HepG2 (cell line): ENCODE results near the gene CAMTA1.

Experiments used
- GATA4 ChIP-seq: sonication (generic); IDR thresholded peaks from 2 replicates; pipeline ENCODE4 v1.6.1; 2016; ENCODE audit warnings: antibody characterized with exemption, low read depth, borderline replicate concordance
- NFIB ChIP-seq: sonication (generic); formaldehyde crosslinking; IDR thresholded peaks from 2 replicates; pipeline ENCODE4 v1.9.0; 2021; ENCODE audit warnings: missing genetic modification reagents, mild to moderate bottlenecking, borderline replicate concordance
- NKX3-1 ChIP-seq: sonication (generic); formaldehyde crosslinking; IDR thresholded peaks from 2 replicates; pipeline ENCODE4 v1.5.0; 2020; ENCODE audit warnings: missing genetic modification reagents
- SALL2 ChIP-seq: sonication (generic); formaldehyde crosslinking; IDR thresholded peaks from 2 replicates; pipeline ENCODE4 v1.8.1; 2023; ENCODE audit warnings: mild to moderate bottlenecking, missing genetic modification reagents, inconsistent platforms
- SP2 ChIP-seq: sonication (generic); formaldehyde crosslinking; IDR thresholded peaks from 2 replicates; pipeline ENCODE4 v1.5.1; 2020; ENCODE audit warnings: mild to moderate bottlenecking, missing genetic modification reagents
- TCF7L2 ChIP-seq: IDR thresholded peaks from 2 replicates; pipeline ENCODE4 v1.6.1; 2011; ENCODE audit warnings: mild to moderate bottlenecking, low read depth, low read length, moderate library complexity
- ZBTB8A ChIP-seq: sonication (generic); formaldehyde crosslinking; IDR thresholded peaks from 2 replicates; pipeline ENCODE4 v1.4.0; 2020; ENCODE audit warnings: mild to moderate bottlenecking, low read depth, missing genetic modification reagents, borderline replicate concordance
- ZNF10 ChIP-seq: sonication (generic); formaldehyde crosslinking; IDR thresholded peaks from 2 replicates; pipeline ENCODE4 v1.4.0; 2020; ENCODE audit warnings: mild to moderate bottlenecking, low read depth, missing genetic modification reagents, borderline replicate concordance
- ZNF652 ChIP-seq: IDR thresholded peaks from 2 replicates; pipeline ENCODE4 v1.6.1; 2016; ENCODE audit warnings: low read depth, borderline replicate concordance
- TF ChIP-seq, protein P1 (sequence below): sonication (generic); formaldehyde crosslinking; IDR thresholded peaks from 2 replicates; pipeline ENCODE4 v1.4.0; 2020; ENCODE audit warnings: mild to moderate bottlenecking, missing genetic modification reagents
- TF ChIP-seq, protein P2 (sequence below): sonication (generic); formaldehyde crosslinking; IDR thresholded peaks from 2 replicates; pipeline ENCODE4 v1.4.0; 2020; ENCODE audit warnings: mild to moderate bottlenecking, missing genetic modification reagents

DNA sequence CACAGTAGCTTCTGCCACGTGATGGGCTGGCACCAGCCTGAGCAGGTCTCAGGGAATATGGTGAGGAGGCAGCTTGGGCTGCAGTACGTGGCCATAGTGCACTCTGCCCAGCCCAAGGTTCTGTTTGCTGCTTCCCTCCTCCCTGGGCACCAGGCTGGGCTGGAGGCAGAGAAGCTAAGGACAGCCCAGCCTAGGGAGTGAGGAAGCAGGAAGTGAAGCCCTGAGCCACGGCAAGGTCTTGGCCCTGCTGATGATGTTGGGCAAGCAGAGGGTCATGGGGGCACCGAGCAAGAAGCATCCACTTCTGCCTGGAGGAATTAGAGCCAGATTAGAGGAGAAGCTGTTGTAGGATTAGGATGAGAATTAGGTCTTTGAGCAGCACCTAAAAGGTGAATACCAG, 659.1 kb downstream of the CAMTA1 start:
- TF ChIP-seq, protein P1, sequence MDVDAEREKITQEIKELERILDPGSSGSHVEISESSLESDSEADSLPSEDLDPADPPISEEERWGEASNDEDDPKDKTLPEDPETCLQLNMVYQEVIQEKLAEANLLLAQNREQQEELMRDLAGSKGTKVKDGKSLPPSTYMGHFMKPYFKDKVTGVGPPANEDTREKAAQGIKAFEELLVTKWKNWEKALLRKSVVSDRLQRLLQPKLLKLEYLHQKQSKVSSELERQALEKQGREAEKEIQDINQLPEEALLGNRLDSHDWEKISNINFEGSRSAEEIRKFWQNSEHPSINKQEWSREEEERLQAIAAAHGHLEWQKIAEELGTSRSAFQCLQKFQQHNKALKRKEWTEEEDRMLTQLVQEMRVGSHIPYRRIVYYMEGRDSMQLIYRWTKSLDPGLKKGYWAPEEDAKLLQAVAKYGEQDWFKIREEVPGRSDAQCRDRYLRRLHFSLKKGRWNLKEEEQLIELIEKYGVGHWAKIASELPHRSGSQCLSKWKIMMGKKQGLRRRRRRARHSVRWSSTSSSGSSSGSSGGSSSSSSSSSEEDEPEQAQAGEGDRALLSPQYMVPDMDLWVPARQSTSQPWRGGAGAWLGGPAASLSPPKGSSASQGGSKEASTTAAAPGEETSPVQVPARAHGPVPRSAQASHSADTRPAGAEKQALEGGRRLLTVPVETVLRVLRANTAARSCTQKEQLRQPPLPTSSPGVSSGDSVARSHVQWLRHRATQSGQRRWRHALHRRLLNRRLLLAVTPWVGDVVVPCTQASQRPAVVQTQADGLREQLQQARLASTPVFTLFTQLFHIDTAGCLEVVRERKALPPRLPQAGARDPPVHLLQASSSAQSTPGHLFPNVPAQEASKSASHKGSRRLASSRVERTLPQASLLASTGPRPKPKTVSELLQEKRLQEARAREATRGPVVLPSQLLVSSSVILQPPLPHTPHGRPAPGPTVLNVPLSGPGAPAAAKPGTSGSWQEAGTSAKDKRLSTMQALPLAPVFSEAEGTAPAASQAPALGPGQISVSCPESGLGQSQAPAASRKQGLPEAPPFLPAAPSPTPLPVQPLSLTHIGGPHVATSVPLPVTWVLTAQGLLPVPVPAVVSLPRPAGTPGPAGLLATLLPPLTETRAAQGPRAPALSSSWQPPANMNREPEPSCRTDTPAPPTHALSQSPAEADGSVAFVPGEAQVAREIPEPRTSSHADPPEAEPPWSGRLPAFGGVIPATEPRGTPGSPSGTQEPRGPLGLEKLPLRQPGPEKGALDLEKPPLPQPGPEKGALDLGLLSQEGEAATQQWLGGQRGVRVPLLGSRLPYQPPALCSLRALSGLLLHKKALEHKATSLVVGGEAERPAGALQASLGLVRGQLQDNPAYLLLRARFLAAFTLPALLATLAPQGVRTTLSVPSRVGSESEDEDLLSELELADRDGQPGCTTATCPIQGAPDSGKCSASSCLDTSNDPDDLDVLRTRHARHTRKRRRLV (CRISPR knock-in tag), result no peak
- TF ChIP-seq GATA4, result no peak
- no peak for TF ChIP-seq SP2 (CRISPR knock-in tag)
- TF ChIP-seq ZBTB8A (CRISPR knock-in tag), result no peak
- no peak for TF ChIP-seq TCF7L2
- TF ChIP-seq ZNF652 (CRISPR knock-in tag), result no peak
- TF ChIP-seq, protein P2, sequence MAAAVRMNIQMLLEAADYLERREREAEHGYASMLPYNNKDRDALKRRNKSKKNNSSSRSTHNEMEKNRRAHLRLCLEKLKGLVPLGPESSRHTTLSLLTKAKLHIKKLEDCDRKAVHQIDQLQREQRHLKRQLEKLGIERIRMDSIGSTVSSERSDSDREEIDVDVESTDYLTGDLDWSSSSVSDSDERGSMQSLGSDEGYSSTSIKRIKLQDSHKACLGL (CRISPR knock-in tag), result no peak
- TF ChIP-seq SALL2 (CRISPR knock-in tag), result no peak
- TF ChIP-seq NFIB (CRISPR knock-in tag), result no peak
- TF ChIP-seq ZNF10 (CRISPR knock-in tag), result no peak
- no peak for TF ChIP-seq NKX3-1
